ENCODE results near the gene ODF2.

The ODF2 gene

DNA sequence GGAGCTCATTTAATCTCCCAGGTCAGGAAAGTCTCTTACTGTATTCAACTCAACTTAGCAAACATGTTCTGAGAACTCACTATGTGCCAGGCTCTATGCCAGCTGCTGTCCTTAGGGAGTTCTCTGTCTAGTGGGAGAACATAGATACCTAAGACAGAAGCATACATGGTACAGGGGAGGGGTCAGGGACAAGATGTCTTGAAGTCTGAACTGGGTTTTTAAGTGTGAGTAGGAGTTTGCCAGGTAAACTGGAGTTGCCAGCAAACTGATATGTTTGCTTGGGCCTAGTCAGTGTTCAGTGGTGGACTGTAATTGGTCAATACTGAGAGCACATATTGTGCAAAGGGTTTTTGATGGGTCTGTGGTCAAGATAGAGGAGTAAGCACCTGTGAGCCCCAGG is 30.4 kb downstream of the ODF2 start:
- no peak for DNase-seq (ENCODE audit: extremely low read depth, insufficient read length)
- Histone ChIP-seq H3K36me3 (ENCODE audit: control insufficient read depth, insufficient read depth, low read length) (peaks cover 28% of the 10 kb centered on the region), H3K27me3 (replicated peaks; ENCODE audit: control insufficient read depth, insufficient read depth, low read length) (no peaks in the 10 kb centered on the region), H3K4me3 (replicated peaks; ENCODE audit: low read depth, low read length) (no peak overlapping the region)
- TF ChIP-seq, protein P1, sequence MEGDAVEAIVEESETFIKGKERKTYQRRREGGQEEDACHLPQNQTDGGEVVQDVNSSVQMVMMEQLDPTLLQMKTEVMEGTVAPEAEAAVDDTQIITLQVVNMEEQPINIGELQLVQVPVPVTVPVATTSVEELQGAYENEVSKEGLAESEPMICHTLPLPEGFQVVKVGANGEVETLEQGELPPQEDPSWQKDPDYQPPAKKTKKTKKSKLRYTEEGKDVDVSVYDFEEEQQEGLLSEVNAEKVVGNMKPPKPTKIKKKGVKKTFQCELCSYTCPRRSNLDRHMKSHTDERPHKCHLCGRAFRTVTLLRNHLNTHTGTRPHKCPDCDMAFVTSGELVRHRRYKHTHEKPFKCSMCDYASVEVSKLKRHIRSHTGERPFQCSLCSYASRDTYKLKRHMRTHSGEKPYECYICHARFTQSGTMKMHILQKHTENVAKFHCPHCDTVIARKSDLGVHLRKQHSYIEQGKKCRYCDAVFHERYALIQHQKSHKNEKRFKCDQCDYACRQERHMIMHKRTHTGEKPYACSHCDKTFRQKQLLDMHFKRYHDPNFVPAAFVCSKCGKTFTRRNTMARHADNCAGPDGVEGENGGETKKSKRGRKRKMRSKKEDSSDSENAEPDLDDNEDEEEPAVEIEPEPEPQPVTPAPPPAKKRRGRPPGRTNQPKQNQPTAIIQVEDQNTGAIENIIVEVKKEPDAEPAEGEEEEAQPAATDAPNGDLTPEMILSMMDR (IDR thresholded peaks at IDR 0.05; ENCODE audit: insufficient read depth, low read length, poor library complexity, severe bottlenecking), result no peak

- no peak for DNase-seq (ENCODE audit: extremely low read depth, insufficient read length)
- Histone ChIP-seq H3K27me3 (replicated peaks; ENCODE audit: control insufficient read depth, insufficient read depth, low read length) (no peaks in the 10 kb centered on the region), H3K36me3 (ENCODE audit: control insufficient read depth, insufficient read depth, low read length) (peaks cover 21% of the 10 kb centered on the region), H3K4me3 (replicated peaks; ENCODE audit: low read depth, low read length) (no peak overlapping the region)
- TF ChIP-seq, protein P1 (IDR thresholded peaks at IDR 0.05; ENCODE audit: insufficient read depth, low read length, poor library complexity, severe bottlenecking), result no peak
Observed at GRCh38 chr9:128493424-128493823, 37.6 kb downstream of the ODF2 start.

DNA sequence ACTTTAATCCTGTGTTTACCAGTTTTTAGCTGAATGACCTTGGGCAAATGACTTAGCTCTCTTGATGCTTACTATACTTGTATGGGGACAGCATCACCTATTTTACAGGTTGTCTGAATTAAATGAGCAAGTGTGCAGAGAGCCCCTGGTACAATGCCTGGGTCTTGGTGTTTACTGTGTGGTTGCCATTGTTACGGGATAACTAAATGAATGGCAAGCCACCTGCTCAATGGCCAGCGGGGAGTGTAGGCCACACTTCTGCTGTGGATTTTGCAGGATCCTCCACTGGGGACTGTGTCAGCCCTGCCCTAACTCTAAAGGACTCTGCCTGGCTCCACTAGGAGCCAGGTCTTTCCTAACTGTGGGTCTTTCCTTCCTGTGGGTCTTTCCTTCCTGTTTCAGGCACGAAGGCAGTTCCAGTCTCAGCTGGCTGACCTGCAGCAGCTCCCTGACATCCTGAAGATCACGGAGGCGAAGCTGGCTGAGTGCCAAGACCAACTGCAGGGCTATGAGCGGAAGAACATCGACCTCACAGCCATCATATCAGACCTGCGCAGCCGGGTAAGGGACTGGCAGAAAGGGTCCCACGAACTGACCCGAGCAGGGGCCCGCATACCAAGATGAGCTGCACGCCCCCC is 38.4 kb downstream of the ODF2 start:
- H3K27me3 ChIP-seq (replicated peaks; ENCODE audit: control insufficient read depth, insufficient read depth, low read length), result no peaks in the 10 kb centered on the region
- no peak for DNase-seq (ENCODE audit: extremely low read depth, insufficient read length)
- no peak overlapping the region for H3K4me3 ChIP-seq (replicated peaks; ENCODE audit: low read depth, low read length)
- TF ChIP-seq, protein P1 (IDR thresholded peaks at IDR 0.05; ENCODE audit: insufficient read depth, low read length, poor library complexity, severe bottlenecking), result no peak
- H3K36me3 ChIP-seq (ENCODE audit: control insufficient read depth, insufficient read depth, low read length), result peaks cover 26% of the 10 kb centered on the region

GRCh38 chr9:128494746-128495129 is 38.9 kb downstream of the ODF2 start:
- no peak for DNase-seq (ENCODE audit: extremely low read depth, insufficient read length)
- H3K4me3 ChIP-seq (replicated peaks; ENCODE audit: low read depth, low read length), result no peak overlapping the region
- H3K36me3 ChIP-seq (ENCODE audit: control insufficient read depth, insufficient read depth, low read length), result peaks cover 26% of the 10 kb centered on the region

DNA sequence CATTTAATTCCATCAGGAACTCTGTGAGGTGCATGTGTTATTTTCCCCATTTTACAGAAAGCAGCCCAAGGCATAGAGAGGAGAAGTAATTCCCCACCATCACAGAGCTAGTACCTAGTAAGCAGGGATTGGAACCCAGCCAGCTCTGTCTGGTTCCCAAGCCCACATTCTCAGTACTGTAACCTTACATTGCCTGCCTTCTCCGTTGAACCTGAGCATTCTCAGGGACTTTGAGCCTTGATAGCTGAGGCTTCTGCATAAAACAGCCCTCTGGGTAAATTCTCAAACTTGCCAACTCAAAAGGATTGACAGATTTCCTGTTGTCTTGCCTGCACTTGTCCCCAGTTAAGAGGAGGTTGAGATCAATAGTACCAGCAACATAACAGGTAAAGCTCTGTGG is 39.5 kb downstream of the ODF2 start:
- no peak for DNase-seq (ENCODE audit: extremely low read depth, insufficient read length)
- peaks cover 26% of the 10 kb centered on the region for H3K36me3 ChIP-seq (ENCODE audit: control insufficient read depth, insufficient read depth, low read length)
- TF ChIP-seq, protein P1 (IDR thresholded peaks at IDR 0.05; ENCODE audit: insufficient read depth, low read length, poor library complexity, severe bottlenecking), result no peak

More at GRCh38 chr9:128494746-128495129, 38.9 kb downstream of the ODF2 start:
- H3K27me3 ChIP-seq (replicated peaks; ENCODE audit: control insufficient read depth, insufficient read depth, low read length), result no peaks in the 10 kb centered on the region
- TF ChIP-seq, protein P1 (IDR thresholded peaks at IDR 0.05; ENCODE audit: insufficient read depth, low read length, poor library complexity, severe bottlenecking), result no peak

More for the DNA sequence above, 39.5 kb downstream of the ODF2 start:
- H3K4me3 ChIP-seq (replicated peaks; ENCODE audit: low read depth, low read length), result no peak overlapping the region
- H3K27me3 ChIP-seq (replicated peaks; ENCODE audit: control insufficient read depth, insufficient read depth, low read length), result no peaks in the 10 kb centered on the region
